HEK293T (cell line): ENCODE results near the gene NEURL1.
"Not testable (repeated sequence)": the region's sequence is repeated elsewhere in the genome, so short reads cannot be mapped to it uniquely, and the experiment has no call there.

Experiments
- CTCF ChIA-PET: fragments of 350-600 bp; formaldehyde crosslinking; extraction: SDS; loops from one replicate; lab custom pipeline; 2021; ENCODE audit warnings: antibody characterized with exemption, inconsistent platforms; lab: Yijun Ruan, JAX
- POLR2A ChIA-PET: fragments of 350-600 bp; formaldehyde crosslinking; extraction: SDS; loops from one replicate; lab custom pipeline; 2020; ENCODE audit warnings: antibody characterized with exemption, inconsistent platforms; lab: Yijun Ruan, JAX
- DNase-seq: peaks from one replicate; pipeline ENCODE4 v3.0.0; 2012; ENCODE audit warnings: mixed read lengths; ENCODE audit errors: extremely low spot score
- ARNT ChIP-seq: fragments of 450-650 bp; IDR thresholded peaks from 2 replicates; pipeline ENCODE4 v1.6.1; 2017; ENCODE audit warnings: mild to moderate bottlenecking
- CTBP1 ChIP-seq: fragments of 450-650 bp; IDR thresholded peaks from 2 replicates; pipeline ENCODE4 v1.6.1; 2016; ENCODE audit warnings: borderline replicate concordance
- ELF4 ChIP-seq: fragments of 450-650 bp; IDR thresholded peaks from 2 replicates; pipeline ENCODE4 v1.6.1; 2017; ENCODE audit warnings: antibody characterized with exemption
- FOXA1 ChIP-seq: fragments of 450-650 bp; IDR thresholded peaks from 2 replicates; pipeline ENCODE4 v1.6.1; 2016; ENCODE audit warnings: mild to moderate bottlenecking
- FOXK2 ChIP-seq: fragments of 450-650 bp; IDR thresholded peaks from 2 replicates; pipeline ENCODE4 v1.6.1; 2016; ENCODE audit warnings: mild to moderate bottlenecking
- FOXM1 ChIP-seq: fragments of 450-650 bp; IDR thresholded peaks from 2 replicates; pipeline ENCODE4 v1.6.1; 2017; ENCODE audit warnings: mild to moderate bottlenecking, borderline replicate concordance
- HDGF ChIP-seq: fragments of 450-650 bp; IDR thresholded peaks from 2 replicates; pipeline ENCODE4 v1.6.1; 2017; ENCODE audit warnings: antibody characterized with exemption, borderline replicate concordance
- L3MBTL2 ChIP-seq: fragments of 450-650 bp; conservative IDR thresholded peaks from 2 replicates; pipeline ENCODE4 v1.6.1; 2016; ENCODE audit warnings: mild to moderate bottlenecking
- LEF1 ChIP-seq: fragments of 450-650 bp; IDR thresholded peaks from 2 replicates; pipeline ENCODE4 v1.6.1; 2017; ENCODE audit warnings: mild to moderate bottlenecking, borderline replicate concordance
- NFRKB ChIP-seq: fragments of 450-650 bp; IDR thresholded peaks from 2 replicates; pipeline ENCODE4 v1.6.1; 2016; ENCODE audit warnings: mild to moderate bottlenecking, moderate library complexity
- PKNOX1 ChIP-seq: fragments of 450-650 bp; IDR thresholded peaks from 2 replicates; pipeline ENCODE4 v1.6.1; 2016
- SP1 ChIP-seq: fragments of 450-650 bp; IDR thresholded peaks from 2 replicates; pipeline ENCODE4 v1.6.1; 2017
- SUZ12 ChIP-seq: fragments of 450-650 bp; IDR thresholded peaks from 2 replicates; pipeline ENCODE4 v1.6.1; 2016; ENCODE audit warnings: mild to moderate bottlenecking
- TARDBP ChIP-seq: fragments of 450-650 bp; IDR thresholded peaks from 2 replicates; pipeline ENCODE4 v1.6.1; 2016
- ZNF384 ChIP-seq: fragments of 450-650 bp; IDR thresholded peaks from 2 replicates; pipeline ENCODE4 v1.6.1; 2016

NEURL1 gene

GRCh38 chr10:103627893-103628292 is 134.4 kb downstream of the NEURL1 start:
- ChIA-PET POLR2A (no interaction called here), CTCF (no interaction called here)
- no peak for DNase-seq
- TF ChIP-seq ARNT (no peak), L3MBTL2 (no peak), FOXM1 (no peak), SP1 (no peak), NFRKB (no peak), TARDBP (no peak), ZNF384 (no peak)

GRCh38 chr10:103629581-103629980 is 136.1 kb downstream of the NEURL1 start:
- CTCF ChIA-PET = interaction anchor here (0.9 kb wide), 1 partner anchor 57 kb away, joined by 3 read pairs; no protein-coding TSS in a partner anchor

GRCh38 chr10:103630156-103630555 is 136.7 kb downstream of the NEURL1 start:
- no peak for TF ChIP-seq SP1
- TF ChIP-seq TARDBP = no peak
- TF ChIP-seq PKNOX1 = no peak
- TF ChIP-seq SUZ12 = no peak
- no peak for TF ChIP-seq HDGF
- TF ChIP-seq FOXM1 = no peak
- CTCF ChIA-PET = interaction anchor here (0.9 kb wide), 1 partner anchor 56 kb away, joined by 3 read pairs; no protein-coding TSS in a partner anchor

More at GRCh38 chr10:103629581-103629980, 136.1 kb downstream of the NEURL1 start:
- DNase-seq = no peak
- no peak for TF ChIP-seq SP1
- TF ChIP-seq FOXM1 = no peak
- TF ChIP-seq SUZ12 = no peak
- POLR2A ChIA-PET = no interaction called here

GRCh38 chr10:103632247-103632642 is 138.7 kb downstream of the NEURL1 start:
- TF ChIP-seq CTBP1 (no peak), TARDBP (no peak), LEF1 (no peak), SUZ12 (no peak), PKNOX1 (no peak), HDGF (no peak), ELF4 (no peak), NFRKB (no peak), ZNF384 (no peak), FOXM1 (no peak), ARNT (no peak), FOXA1 (no peak)
- CTCF ChIA-PET = no interaction called here
- POLR2A ChIA-PET = no interaction called here
- no peak for DNase-seq

More at GRCh38 chr10:103630156-103630555, 136.7 kb downstream of the NEURL1 start:
- POLR2A ChIA-PET = no interaction called here
- no peak for DNase-seq

GRCh38 chr10:103632871-103633270 is 139.4 kb downstream of the NEURL1 start:
- CTCF ChIA-PET, DNase-seq, POLR2A ChIA-PET: not testable (repeated sequence)

- no peak for DNase-seq
- ChIA-PET POLR2A (interaction anchor here (1.0 kb wide), 1 partner anchor 12 kb away, joined by 3 read pairs; no protein-coding TSS in a partner anchor), CTCF (no interaction called here)
- TF ChIP-seq FOXA1 = no peak
- no peak for TF ChIP-seq PKNOX1
- TF ChIP-seq L3MBTL2 = no peak
- TF ChIP-seq NFRKB = no peak
- no peak for TF ChIP-seq FOXK2
- no peak for TF ChIP-seq SUZ12
These were observed 140.3 kb downstream of the NEURL1 start for GRCh38 chr10:103633846-103634245.

GRCh38 chr10:103635580-103635979 is 142.1 kb downstream of the NEURL1 start:
- CTCF ChIA-PET = no interaction called here
- TF ChIP-seq SUZ12 (no peak), SP1 (no peak), CTBP1 (no peak), NFRKB (no peak), ELF4 (no peak), PKNOX1 (no peak), FOXA1 (no peak), LEF1 (no peak), ARNT (no peak), FOXK2 (no peak), TARDBP (no peak), FOXM1 (no peak)
- POLR2A ChIA-PET = no interaction called here
- no peak for DNase-seq
